C4-2B (cell line): Measurements from ENCODE around the gene CTU2.
A peak's percentile ranks its signal among the peaks of the same experiment; 100 is the strongest.

Source experiments
- CTCF ChIP-seq: fragments of 450-650 bp; conservative IDR thresholded peaks from 2 replicates; pipeline ENCODE4 v1.5.1; 2017; ENCODE audit warnings: mild to moderate bottlenecking
- ZFX ChIP-seq: fragments of 450-650 bp; IDR thresholded peaks from 2 replicates; pipeline ENCODE4 v1.6.1; 2017

- TF ChIP-seq CTCF (no peak), ZFX (0 out of 2 replicates have a peak, but pooled peaks have one; percentile 15)
Measured at GRCh38 chr16:88738151-88739084, 32.1 kb downstream of the CTU2 start.
